ENCODE data around the gene CHRND.

The CHRND gene

DNA sequence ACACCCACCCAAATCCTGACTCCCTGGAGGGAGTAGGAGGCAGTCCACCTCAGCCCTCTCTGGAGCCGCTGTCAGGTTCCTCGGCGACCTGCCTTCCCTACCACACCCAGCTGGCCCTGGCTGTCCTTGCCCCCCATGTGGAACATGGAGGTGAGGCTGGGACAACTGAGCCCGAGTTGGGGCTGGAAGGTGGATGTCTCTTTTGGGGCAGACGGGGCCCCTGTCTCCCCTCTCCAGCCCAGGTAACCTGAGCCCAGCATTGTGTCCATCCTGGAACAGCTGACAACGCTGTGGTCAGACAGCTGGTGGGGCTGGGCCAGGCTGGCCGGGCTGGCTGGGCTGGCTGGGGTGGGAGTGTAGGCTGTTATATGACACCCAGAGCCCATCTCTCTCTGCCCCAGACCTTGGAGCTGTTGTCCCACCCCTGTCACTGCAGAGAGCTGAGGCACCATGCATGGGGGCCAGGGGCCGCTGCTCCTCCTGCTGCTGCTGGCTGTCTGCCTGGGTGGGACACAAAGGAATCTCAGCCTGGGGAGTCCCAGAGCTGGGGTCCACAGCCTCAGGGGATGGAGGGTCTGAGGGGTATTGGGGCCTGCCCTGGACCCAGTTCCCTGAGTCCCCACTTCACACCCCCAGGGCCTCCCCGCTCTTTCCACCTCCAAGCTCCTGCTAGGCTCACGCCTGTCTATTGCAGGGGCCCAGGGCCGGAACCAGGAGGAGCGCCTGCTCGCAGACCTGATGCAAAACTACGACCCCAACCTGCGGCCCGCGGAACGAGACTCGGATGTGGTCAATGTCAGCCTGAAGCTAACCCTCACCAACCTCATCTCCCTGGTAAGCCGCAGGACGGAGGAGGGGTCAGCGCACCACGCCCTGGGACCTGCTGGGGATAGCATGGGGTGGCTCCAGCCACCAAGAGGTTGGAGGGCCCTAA, 13.6 kb downstream of the CHRND start, which contains the start of gene CHRNG:
CHRNG (plus strand) TSS at position 395 of the 934 bp plus-strand sequence; CDS start at position 451, 56 bp downstream.
- Histone ChIP-seq H3K4me3 (replicated peaks; ENCODE audit: low read depth, low read length) (no peak within 1 kb of the TSS), H3K27me3 (replicated peaks; ENCODE audit: control insufficient read depth, insufficient read depth, low read length) (no peaks in the 10 kb centered on the region), H3K36me3 (ENCODE audit: control insufficient read depth, insufficient read depth, low read length) (peaks cover 2% of the 10 kb centered on the region; the same call in 1 of the 2 replicates)
- TF ChIP-seq, protein P1, sequence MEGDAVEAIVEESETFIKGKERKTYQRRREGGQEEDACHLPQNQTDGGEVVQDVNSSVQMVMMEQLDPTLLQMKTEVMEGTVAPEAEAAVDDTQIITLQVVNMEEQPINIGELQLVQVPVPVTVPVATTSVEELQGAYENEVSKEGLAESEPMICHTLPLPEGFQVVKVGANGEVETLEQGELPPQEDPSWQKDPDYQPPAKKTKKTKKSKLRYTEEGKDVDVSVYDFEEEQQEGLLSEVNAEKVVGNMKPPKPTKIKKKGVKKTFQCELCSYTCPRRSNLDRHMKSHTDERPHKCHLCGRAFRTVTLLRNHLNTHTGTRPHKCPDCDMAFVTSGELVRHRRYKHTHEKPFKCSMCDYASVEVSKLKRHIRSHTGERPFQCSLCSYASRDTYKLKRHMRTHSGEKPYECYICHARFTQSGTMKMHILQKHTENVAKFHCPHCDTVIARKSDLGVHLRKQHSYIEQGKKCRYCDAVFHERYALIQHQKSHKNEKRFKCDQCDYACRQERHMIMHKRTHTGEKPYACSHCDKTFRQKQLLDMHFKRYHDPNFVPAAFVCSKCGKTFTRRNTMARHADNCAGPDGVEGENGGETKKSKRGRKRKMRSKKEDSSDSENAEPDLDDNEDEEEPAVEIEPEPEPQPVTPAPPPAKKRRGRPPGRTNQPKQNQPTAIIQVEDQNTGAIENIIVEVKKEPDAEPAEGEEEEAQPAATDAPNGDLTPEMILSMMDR (IDR thresholded peaks at IDR 0.05; ENCODE audit: insufficient read depth, low read length, poor library complexity, severe bottlenecking): no peak
- no peak for DNase-seq (ENCODE audit: extremely low read depth, insufficient read length)

DNA sequence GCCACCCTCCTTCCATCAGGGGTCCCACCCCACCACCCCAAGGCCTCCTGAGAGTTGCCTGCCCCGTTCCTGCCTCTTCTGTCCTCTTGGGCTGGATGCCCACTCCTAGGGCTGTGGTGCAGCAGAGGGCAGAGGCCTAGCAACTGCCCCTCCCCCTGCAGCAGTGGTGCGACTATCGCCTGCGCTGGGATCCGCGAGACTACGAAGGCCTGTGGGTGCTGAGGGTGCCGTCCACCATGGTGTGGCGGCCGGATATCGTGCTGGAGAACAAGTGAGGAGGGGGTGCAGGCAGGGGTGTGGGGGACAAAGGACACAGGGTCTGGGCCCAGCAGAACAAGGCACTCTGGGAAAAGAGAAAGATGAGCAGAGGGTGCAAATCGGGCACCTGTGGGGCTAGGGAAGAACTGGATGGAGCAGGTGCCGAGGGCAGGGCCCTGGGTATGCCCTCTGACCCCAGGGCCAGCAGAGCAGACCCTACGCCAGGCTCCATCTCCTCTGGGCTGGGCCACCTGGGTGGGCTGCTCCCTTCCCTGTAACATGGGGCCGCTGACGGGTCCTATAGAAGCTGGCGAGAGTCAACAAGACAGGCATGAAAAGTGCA, 14.6 kb downstream of the CHRND start:
- DNase-seq (ENCODE audit: extremely low read depth, insufficient read length): no peak
- Histone ChIP-seq H3K36me3 (ENCODE audit: control insufficient read depth, insufficient read depth, low read length) (peaks cover 4% of the 10 kb centered on the region), H3K4me3 (replicated peaks; ENCODE audit: low read depth, low read length) (no peak overlapping the region), H3K27me3 (replicated peaks; ENCODE audit: control insufficient read depth, insufficient read depth, low read length) (no peaks in the 10 kb centered on the region)
- TF ChIP-seq, protein P1 (IDR thresholded peaks at IDR 0.05; ENCODE audit: insufficient read depth, low read length, poor library complexity, severe bottlenecking): no peak

DNA sequence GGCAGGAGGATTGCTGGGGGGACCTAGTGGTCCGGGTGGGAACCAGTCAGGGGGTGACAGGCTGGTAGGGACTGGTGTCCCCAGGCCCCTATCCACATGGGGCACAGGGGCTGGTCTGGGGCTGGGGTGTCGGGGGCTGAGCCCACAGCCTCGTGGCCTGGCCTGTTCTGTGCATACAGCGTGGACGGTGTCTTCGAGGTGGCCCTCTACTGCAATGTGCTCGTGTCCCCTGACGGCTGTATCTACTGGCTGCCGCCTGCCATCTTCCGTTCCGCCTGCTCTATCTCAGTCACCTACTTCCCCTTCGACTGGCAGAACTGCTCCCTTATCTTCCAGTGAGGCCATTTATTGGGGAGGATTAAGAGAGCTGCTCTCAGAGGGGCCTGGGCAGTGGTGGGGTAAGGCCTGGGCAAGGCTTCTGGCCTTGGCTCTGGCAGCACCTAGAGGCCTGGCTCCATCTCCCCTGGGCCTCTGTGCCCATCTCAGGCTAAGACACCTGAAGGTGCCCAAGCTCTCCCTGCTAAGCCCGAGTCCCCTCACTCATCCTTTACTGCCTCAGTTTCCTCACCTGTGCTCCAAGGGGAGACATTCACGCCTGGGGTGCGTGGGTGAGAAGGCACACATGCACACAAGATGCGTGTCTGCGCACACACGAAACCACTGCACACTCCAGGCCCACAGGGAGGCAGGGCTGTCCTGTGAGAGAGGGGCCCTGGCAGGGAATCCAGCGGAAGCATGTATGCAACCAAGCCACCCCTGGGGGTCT, 15.4 kb downstream of the CHRND start:
- TF ChIP-seq, protein P1 (IDR thresholded peaks at IDR 0.05; ENCODE audit: insufficient read depth, low read length, poor library complexity, severe bottlenecking): no peak
- peaks cover 9% of the 10 kb centered on the region for H3K36me3 ChIP-seq (ENCODE audit: control insufficient read depth, insufficient read depth, low read length)
- DNase-seq (ENCODE audit: extremely low read depth, insufficient read length): no peak

DNA sequence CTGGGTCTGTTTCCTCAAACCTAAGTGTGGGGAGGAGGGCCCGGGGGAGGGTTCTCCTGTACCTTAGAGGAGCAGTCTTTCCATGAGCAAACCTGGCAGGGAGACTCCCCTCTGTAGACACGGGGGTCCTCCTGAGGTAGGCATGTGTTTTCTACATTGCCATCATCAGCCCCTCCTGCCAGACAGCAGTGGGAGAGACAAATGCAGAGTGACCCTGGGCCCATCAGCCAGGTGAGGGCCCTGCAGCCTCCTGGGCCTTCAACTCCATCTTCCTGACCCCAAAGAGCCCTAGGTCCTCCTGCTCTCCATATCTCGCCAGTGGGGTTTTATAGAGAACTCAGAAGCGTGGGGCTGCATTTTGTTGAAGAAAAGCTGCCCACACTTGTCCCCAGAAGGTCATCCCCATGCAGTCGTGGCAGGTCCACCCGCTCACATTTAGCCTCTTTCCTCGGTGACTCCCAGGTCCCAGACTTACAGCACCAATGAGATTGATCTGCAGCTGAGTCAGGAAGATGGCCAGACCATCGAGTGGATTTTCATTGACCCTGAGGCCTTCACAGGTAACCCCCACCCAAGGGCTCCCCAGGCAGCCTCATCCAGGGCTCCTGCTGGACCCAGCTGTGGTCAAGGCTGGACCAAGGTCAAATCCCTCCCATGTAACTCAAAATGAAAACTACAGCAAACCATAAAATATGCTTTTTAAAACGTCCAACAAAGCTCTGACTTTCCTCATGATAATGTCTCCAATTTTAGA, 16.2 kb downstream of the CHRND start:
- no peak for DNase-seq (ENCODE audit: extremely low read depth, insufficient read length)
- Histone ChIP-seq H3K27me3 (replicated peaks; ENCODE audit: control insufficient read depth, insufficient read depth, low read length) (no peaks in the 10 kb centered on the region), H3K4me3 (replicated peaks; ENCODE audit: low read depth, low read length) (no peak overlapping the region), H3K36me3 (ENCODE audit: control insufficient read depth, insufficient read depth, low read length) (peaks cover 12% of the 10 kb centered on the region)
- TF ChIP-seq, protein P1 (IDR thresholded peaks at IDR 0.05; ENCODE audit: insufficient read depth, low read length, poor library complexity, severe bottlenecking): no peak

More for the DNA sequence above, 15.4 kb downstream of the CHRND start:
- H3K4me3 ChIP-seq (replicated peaks; ENCODE audit: low read depth, low read length): no peak overlapping the region
- H3K27me3 ChIP-seq (replicated peaks; ENCODE audit: control insufficient read depth, insufficient read depth, low read length): no peaks in the 10 kb centered on the region

Data from GM06990 (cell line).